ENCODE data around the gene PAPPA. TPM values are rescaled to one million over a fixed set of nuclear protein-coding genes. Genes with fewer than 3 reads are reported as not detected.

Gene PAPPA
- total and polyA plus RNA-seq, 2 of the 8 experiments (the other 6 are each of a cell fraction or from before 2014, with no cell fraction given), result 0.18 to 0.63 TPM

GRCh38 chr9:116179568-116179967 lies 26.0 kb downstream of the PAPPA start (continued):
- TF ChIP-seq CHD7 (IDR thresholded peaks at IDR 0.05; ENCODE audit: insufficient replicate concordance, low read length) (no peak), GTF2F1 (IDR thresholded peaks at IDR 0.05; ENCODE audit: borderline replicate concordance, low read depth, low read length) (no peak), CBX5 (IDR thresholded peaks at IDR 0.05; ENCODE audit: low read depth, low read length) (no peak), CHD2 (IDR thresholded peaks at IDR 0.05; ENCODE audit: low read length) (no peak)

All from H1 (cell line).